Epithelial cell of proximal tubule (primary cell): ENCODE measurements around the gene FOXRED2. TPM values are rescaled to one million over a fixed set of nuclear protein-coding genes. Genes with fewer than 3 reads are reported as not detected.
A peak's percentile ranks its signal among the peaks of the same experiment; 100 is the strongest.

Experiments
- DNase-seq: peaks from one replicate; pipeline ENCODE4 v3.0.0-alpha.2; 2011; ENCODE audit warnings: low read depth
- H3K4me3 ChIP-seq: 2 replicates; pipeline ENCODE4 v1.5.1; 2011; ENCODE audit warnings: low read depth, mild to moderate bottlenecking, low read length
- total RNA-seq: library from RNA; depleted of rRNA; stranded (reverse); fragments of >200 nt; gene quantifications from 2 replicates; pipeline ENCODE4 v1.2.3, GENCODE V29; 2015
- TF ChIP-seq, protein P1 (sequence below): conservative IDR thresholded peaks from 2 replicates; pipeline ENCODE4 v1.5.1; 2012; ENCODE audit warnings: low read depth, mild to moderate bottlenecking, low read length

FOXRED2 gene
- 3.1 and 7.9 TPM in 2 replicates for total RNA-seq

DNA sequence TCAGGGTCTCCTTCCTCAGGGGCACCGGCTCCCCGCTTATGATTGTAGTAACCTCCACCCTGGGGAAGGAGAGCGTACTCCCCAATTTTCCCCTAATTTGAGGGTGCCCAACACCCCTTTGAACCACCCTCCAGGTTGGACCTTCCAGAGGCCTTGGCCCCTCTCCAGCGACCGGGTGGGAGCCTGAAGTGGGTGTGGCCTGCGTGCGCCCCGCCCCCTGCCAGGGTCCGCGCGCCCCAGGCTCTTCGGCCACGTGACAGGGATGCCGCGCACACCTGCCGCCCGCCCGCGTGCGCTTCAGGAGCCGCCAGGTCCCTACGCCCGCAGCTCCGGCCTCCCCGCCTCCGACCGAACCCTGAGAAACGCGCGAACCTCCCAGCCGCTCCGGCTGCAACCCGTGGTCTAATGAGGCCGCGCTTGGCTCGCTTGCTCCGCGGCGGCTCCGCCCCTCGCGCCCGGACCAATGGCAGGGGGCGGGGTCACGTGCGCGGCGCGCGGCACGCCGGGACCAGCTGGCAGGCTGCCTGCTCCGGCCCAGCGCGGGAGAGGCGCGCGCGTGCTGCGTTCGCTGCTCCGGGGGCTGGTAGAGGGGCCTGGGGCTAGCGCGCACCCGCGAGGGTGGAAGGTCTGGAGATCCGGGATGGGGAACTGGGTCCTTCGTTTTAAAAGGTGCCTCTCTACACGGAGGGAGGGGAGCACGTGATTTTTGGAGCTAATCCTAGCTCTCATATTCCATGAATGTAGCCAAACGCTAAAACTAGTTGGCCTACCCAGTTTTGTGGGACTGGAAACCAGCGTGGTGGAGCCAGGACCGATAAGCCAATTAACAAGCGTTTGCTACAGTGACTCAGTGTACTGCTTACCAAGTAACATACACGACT is at the start of gene FOXRED2:
Gene FOXRED2 (minus strand): TSS at position 404 of the 881 bp plus-strand sequence. CDS start 618 bp downstream, outside the sequence.
- H3K4me3 ChIP-seq: peak within 1 kb of the TSS; percentile 61
- DNase-seq: no peak
- TF ChIP-seq, protein P1, sequence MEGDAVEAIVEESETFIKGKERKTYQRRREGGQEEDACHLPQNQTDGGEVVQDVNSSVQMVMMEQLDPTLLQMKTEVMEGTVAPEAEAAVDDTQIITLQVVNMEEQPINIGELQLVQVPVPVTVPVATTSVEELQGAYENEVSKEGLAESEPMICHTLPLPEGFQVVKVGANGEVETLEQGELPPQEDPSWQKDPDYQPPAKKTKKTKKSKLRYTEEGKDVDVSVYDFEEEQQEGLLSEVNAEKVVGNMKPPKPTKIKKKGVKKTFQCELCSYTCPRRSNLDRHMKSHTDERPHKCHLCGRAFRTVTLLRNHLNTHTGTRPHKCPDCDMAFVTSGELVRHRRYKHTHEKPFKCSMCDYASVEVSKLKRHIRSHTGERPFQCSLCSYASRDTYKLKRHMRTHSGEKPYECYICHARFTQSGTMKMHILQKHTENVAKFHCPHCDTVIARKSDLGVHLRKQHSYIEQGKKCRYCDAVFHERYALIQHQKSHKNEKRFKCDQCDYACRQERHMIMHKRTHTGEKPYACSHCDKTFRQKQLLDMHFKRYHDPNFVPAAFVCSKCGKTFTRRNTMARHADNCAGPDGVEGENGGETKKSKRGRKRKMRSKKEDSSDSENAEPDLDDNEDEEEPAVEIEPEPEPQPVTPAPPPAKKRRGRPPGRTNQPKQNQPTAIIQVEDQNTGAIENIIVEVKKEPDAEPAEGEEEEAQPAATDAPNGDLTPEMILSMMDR: no peak

DNA sequence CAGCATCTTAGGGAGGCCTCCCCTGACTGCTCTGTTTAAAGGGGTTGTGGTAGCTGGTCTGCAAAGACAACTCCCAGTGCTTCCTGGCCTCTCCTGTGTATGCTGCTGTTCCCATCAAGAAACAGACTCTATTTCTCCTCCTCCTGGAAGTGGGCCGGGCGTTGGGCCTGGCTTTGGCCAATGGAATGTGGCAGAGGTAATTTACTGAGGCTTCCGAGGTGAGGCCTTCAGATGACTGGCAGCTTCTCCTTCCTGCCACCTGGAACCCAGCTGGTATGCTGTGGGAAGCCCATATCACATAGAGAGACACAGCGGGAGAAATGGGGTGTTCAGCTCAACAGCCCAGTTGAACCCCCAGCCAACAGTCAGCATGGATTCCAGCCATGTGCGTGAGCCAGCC is 47.3 kb upstream of the FOXRED2 start:
- H3K4me3 ChIP-seq: no peak overlapping the region
- TF ChIP-seq, protein P1: no peak
- no peak for DNase-seq

DNA sequence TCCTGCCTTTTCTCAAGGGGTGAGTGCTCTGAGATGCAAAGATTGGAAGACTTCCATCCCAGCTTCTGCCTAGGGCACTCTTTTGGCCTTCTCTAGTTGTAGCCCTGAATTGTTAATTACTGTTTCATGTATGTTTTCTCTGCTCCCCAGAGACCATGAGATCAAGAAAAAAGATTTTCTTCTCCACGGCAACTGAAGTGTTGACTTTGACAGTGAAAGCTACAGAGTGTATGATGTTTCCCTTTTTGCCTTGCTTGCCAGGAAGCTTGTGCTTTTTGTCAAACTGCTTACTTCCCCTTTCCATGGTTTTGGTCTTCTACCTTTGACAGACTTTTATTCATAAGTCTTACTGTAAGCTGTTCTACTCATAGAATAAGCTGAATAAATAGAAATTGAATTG is 45.4 kb upstream of the FOXRED2 start:
- TF ChIP-seq, protein P1: no peak
- DNase-seq: no peak
- no peak overlapping the region for H3K4me3 ChIP-seq

DNA sequence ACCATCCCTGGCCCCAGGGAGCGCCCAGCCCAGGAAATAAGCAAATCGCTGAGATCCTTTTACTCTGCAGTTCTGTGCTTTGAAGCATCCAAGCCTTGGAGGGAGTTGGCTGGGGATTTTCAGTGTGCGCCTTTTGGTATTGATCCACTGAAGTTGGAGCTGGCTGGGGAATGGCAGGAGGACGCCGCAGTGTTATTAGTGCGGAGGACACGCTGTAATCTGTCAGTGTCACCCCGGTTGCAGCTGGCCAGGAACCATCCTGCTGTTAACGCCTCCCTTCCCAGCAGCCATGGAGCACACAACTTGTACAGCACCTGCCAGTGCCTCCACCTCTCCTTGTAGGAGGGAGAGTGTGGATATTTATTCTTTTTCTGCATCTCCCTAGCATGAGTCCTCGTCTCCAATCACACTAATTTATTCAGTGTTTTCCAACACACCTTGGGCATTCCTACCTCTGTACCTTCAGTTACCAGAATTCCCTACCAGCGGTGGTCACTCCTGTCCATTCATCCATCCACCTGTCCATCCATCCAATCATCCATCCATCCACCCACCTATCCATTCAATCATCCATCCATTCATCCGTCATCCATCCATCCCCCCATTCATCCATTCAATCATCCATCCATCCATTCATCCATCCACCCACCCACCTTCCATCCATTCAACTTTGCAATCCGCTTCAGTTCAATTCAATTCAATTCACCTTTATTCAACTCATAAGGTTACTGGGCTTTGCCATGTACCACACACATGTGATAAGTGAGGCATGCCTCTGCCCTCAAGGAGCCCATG is 44.1 kb upstream of the FOXRED2 start:
- DNase-seq: no peak
- no peak overlapping the region for H3K4me3 ChIP-seq
- TF ChIP-seq, protein P1: no peak

DNA sequence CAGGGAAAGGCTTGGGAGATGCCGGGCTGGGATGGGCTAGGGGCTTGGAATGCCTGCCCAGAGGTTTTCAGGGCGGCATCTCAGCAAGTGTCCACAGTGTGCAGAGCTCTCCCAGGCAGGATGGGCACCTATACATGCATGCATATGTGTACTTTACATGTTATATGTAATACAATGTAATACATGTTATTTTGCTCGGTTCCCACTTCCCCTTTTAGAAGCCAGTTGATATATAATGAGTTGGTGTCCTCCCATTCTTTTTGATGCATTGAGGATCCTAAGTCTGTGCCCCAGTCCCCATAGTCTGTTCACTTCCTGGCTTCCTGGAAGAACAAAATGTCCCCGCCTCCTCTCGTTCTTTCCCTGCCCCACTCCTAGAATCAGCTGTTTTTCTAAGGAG is 42.2 kb upstream of the FOXRED2 start:
- TF ChIP-seq, protein P1: no peak
- no peak for DNase-seq
- no peak overlapping the region for H3K4me3 ChIP-seq

DNA sequence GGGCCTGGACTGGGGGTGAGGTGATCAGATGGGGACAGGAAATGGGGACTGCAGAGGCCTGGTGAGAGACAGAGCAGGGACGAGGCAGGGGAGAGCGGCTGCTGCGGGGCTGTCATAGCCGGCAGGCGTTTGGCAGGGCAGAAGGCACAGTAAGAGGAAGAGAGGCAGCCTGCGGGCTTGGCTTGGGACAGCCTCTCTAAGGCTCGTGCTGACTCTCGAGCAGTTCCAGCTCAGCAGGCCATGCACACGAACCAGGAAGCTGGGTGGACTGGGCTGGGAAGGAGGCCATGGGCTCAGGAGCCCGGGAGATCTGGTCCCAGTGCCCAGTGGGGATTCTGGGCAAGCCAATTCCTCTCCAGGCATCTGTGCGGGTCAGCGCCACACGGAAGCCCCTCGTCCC is 41.8 kb upstream of the FOXRED2 start:
- no peak for DNase-seq
- TF ChIP-seq, protein P1: no peak
- no peak overlapping the region for H3K4me3 ChIP-seq
